Activated CD4-positive, CD25-positive, alpha-beta regulatory T cell treated with anti-CD3 and anti-CD28 coated beads, Interleukin-2, amount 50 U/mL, for 72 hours (primary cell): Measurements from ENCODE around the gene TRIO.

Experiments
- DNase-seq: peaks from one replicate; pipeline ENCODE4 v3.0.0; 2021

Gene TRIO

GRCh38 chr5:14405267-14405666 is 262.1 kb downstream of the TRIO start:
- no peak for DNase-seq

DNA sequence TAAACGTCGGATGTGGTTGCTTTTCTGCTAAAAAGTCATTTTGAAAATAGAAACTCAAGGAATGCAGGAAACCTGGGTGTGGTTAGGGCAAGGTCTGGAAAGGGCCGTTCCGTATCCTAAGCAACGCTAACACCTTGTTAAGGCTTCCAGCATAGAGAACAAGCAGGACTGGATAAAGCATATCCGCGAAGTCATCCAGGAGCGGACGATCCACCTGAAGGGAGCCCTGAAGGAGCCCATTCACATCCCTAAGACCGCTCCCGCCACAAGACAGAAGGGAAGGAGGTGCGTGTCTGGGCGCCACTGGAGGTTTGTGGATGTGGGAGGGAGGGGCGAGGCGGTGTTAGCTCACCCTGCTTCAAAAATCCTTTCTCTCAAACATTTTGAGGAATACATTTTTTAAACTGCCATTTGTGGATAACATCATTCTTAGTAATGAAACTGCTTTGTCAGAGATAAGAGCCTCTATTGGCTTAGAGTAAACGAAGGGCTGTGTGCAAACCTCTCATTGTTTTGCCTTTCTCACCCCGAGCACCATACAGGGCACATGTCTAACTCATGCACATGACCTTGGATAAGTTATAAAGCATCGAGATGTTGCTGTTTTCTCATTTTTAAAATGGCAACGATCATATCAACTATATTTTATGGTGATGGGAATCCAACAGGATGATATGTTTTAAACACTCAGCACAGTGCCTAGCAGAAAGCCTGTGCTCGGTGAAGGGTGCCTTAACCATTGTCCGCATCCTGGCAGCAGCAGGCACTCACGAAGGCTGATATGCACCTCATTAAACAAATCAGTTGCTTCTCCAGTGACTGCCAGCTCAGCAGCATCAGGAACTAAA is 262.8 kb downstream of the TRIO start:
- DNase-seq, result no peak

GRCh38 chr5:14406554-14406849 is 263.4 kb downstream of the TRIO start:
- no peak for DNase-seq

DNA sequence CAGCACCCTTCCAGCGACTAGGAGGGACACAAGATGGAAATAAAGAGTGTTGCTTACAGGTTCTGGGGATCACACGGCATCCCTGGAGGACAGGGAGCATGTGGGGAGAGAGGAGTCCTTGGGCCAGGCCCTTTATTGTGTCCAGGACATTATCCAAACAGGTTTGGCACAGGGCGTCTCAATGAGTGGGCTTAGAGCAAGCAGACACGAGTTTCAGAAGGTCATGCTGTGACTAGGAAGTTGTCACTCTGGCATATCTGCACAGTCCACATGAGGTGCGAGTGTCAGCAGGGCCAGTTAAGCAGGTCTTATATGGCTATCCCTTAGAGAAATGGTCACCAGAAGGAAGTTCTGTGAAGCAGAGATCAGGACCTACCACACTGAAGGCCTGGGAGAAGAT is 263.9 kb downstream of the TRIO start:
- no peak for DNase-seq

GRCh38 chr5:14407746-14408175 is 264.6 kb downstream of the TRIO start:
- no peak for DNase-seq

DNA sequence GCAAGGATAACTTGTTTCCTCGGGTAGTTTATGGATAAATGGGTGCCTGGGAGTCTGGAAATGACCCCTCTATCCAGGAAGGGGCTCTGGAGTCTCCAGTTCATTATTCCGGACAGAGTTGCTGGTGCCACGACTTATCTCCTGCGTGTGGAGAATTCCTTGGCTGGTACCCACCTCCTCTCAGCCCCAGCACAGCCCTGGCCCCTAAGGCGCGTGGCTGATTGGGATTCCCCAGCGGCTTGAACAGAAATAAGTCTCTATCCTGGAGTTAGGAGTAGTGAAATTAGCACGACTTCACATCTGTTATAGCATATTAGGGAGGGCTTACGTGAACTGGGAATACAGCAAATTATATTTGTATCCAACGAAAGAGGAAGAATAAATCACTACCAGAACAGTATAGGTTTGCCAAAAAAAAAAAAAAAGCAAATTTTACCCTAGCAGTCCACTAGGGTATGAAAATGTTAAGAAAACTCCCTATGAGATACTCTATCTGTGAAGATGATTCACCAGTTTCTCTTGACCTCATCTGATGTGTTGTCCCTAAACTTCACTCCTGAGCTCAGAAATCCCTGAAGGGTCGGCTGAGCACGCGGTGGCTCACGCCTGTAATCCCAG is 265.9 kb downstream of the TRIO start:
- no peak for DNase-seq

GRCh38 chr5:14410068-14410393 is 266.9 kb downstream of the TRIO start:
- DNase-seq, result no peak

GRCh38 chr5:14410394-14411201 is 267.5 kb downstream of the TRIO start:
- DNase-seq, result no peak

DNA sequence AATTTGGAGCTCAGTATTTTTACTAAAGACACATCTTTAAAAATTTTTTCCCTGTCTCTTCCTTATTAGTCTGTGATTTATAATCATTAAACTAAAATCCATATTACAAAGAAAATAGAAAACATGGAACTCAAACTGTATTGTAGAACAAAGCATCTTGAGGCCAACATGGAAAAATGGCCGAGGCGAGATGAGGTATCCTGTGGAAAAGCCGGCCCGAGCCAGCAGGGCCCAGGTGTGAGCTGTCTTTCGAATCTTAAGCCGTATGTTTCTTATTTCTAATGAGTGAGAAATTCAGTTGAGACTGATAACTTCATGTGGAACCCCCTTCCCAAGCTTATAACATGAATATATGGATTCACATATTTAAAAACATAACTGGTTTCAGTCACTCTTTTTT is 268.1 kb downstream of the TRIO start:
- DNase-seq, result no peak

DNA sequence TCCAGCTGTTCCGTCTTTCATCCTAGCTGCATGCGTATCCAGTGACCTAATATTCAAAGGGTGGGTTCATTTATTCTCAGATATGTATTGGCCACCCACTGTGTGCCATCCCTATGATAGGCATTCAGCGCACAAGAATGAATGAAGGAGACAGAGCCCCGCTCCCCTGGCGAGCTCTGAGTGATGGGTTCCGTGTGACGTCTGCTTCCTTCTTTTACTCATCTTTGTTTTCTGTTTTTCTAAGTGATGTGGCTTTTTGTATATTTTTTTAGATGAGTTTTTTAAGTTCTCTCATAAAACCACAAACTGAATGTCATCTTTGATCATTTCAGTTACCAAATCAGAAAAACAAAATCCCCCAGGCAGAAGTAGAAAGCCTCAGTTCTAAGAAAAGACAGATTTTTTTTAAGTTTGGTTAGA is 270.2 kb downstream of the TRIO start:
- DNase-seq, result no peak

GRCh38 chr5:14414007-14414406 is 270.9 kb downstream of the TRIO start:
- DNase-seq, result no peak

DNA sequence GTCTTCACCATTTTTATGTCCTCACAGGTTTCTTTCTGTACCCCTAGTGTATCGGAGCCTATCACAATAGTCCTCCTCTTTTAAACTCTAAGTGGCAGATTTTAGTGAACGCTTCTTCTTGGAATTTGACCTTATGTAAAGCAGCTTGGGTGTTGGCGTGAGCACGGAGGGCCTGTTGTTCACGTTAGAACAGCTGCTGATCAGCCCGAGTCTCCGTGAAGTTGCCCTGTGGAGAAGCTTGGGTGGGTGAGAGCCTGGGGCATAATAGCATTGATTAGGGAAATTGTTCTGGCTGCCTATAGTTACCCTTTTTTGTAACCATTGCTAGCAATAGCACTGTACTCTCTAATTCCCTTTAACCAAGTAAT is 271.5 kb downstream of the TRIO start:
- DNase-seq, result no peak

DNA sequence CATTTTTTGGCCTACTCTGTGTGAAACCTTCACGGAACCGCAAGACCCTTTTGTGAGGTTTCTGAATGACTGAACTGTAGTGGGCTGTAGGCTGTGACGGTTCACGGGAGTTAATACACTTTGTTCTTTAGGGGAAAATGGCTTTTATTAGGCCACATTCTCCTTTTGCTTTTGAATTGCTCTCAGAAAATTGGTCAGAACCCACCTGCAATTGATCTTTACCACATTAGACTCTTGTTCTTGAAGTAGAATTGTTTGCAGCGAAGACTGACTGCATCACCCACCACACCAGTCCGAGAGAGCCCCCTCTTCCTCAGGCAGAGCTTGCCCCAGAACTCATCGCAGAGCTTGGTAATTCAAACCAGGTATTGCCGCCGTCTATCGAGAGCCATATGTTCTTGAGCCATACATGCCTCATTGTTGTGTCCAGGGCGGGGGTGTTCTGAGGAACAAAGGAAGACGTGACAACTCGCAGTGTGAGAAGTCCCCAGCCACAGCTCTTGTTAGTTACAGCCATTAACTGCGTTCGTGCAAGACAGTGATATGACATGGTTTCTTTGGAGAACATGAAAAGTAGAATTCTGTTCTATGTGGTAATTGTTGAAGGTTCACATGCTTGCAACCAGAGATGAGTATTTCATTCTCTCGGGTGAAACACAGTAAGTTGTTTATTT is 272.0 kb downstream of the TRIO start:
- peak; percentile 53 for DNase-seq

GRCh38 chr5:14415698-14416074 is 272.5 kb downstream of the TRIO start:
- no peak for DNase-seq

GRCh38 chr5:14416621-14417275 is 273.6 kb downstream of the TRIO start:
- no peak for DNase-seq

DNA sequence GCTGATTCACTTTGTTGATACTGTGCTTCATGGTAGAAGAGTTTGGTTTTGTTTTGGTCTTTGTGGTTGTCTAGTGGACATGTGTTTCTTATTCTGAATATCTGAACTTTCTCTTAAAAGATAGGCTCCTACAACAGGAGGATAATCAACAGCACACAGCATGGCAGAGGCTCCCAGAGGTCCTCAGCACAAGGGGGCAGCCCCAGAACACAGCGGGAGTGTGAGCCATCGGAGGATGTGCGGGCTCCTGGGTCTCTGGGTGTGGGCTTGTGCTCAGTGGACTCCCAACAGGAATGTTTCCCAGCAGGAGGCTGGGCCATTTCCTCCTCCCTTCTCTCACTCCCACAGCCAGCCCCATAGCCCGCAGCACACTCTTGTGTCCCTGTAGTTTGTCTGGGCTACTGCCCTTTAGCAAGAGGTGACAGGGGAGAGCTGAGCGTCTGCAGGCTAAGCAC is 274.2 kb downstream of the TRIO start:
- DNase-seq, result no peak

- no peak for DNase-seq
Observed at GRCh38 chr5:14417792-14418765, 274.9 kb downstream of the TRIO start.

DNA sequence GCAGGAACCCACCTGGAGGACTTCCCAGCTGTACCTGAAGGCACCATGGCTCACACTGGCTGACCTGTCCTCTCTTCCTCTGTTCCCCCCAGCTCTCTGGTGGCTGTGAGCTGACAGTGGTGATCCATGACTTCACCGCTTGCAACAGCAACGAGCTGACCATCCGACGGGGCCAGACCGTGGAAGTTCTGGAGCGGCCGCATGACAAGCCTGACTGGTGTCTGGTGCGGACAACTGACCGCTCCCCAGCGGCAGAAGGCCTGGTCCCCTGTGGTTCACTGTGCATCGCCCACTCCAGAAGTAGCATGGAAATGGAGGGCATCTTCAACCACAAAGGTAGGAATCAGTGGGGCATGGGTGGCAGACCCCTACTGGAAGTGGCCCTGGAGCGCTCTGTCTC is 276.5 kb downstream of the TRIO start:
- DNase-seq, result no peak

GRCh38 chr5:14420101-14420811 is 277.1 kb downstream of the TRIO start:
- DNase-seq, result no peak

DNA sequence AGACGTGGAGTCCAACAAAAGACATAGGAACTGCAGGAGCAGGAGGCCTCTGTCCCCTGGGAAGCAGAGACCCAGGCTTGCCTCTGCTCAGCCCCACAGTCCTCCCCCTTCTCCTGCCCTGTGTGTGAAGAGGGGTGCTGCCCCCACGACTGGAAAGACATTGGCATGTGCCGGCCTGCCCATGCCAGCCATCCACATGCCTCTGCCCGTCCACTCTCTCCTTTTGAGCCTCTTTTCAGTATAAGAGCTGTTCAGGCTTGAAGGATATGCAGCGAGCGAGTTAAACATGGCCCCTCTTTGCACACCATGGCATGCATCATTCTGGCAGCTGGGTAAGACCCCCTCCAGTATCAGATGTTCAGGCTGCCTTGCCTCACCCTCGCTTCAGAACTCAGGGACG is 278.7 kb downstream of the TRIO start:
- no peak for DNase-seq
